Parathyroid adenoma (tissue), 2 donors: ENCODE results near the gene P2RX4.

ENCODE experiments used
- H2AFZ ChIP-seq: fragments of 300-600 bp; sonication (generic); one replicate; pipeline ENCODE4 v1.7.0; 2017; ENCODE audit warnings: antibody characterized with exemption, mild to moderate bottlenecking
- H3K27ac ChIP-seq: fragments of 300-600 bp; sonication (generic); one replicate; pipeline ENCODE4 v1.7.0; 2017
- H3K27me3 ChIP-seq: fragments of 300-600 bp; sonication (generic); one replicate; pipeline ENCODE4 v1.7.0; 2017; ENCODE audit warnings: low read length; ENCODE audit not compliant: control insufficient read depth, insufficient read depth
- H3K36me3 ChIP-seq: fragments of 300-600 bp; sonication (generic); one replicate; pipeline ENCODE4 v1.7.0; 2017; ENCODE audit warnings: low read length; ENCODE audit not compliant: control insufficient read depth, insufficient read depth
- H3K4me1 ChIP-seq: fragments of 300-600 bp; sonication (generic); one replicate; pipeline ENCODE4 v1.7.0; 2017; ENCODE audit warnings: control low read depth
- H3K4me2 ChIP-seq: fragments of 300-600 bp; sonication (generic); one replicate; pipeline ENCODE4 v1.7.0; 2017; ENCODE audit warnings: low read length
- H3K4me3 ChIP-seq: fragments of 300-600 bp; sonication (generic); one replicate; pipeline ENCODE4 v1.7.0; 2017; ENCODE audit warnings: low read depth, low read length
- H3K79me2 ChIP-seq: fragments of 300-600 bp; sonication (generic); one replicate; pipeline ENCODE4 v1.7.0; 2017; ENCODE audit warnings: control low read depth
- H3K9ac ChIP-seq: fragments of 300-600 bp; sonication (generic); one replicate; pipeline ENCODE4 v1.7.0; 2017; ENCODE audit warnings: mild to moderate bottlenecking
- H3K9me3 ChIP-seq: fragments of 300-600 bp; sonication (generic); one replicate; pipeline ENCODE4 v1.7.0; 2017; ENCODE audit warnings: low read length; ENCODE audit not compliant: control insufficient read depth
- CTCF ChIP-seq: fragments of 300-600 bp; sonication (generic); IDR thresholded peaks from one replicate; pipeline ENCODE4 v1.7.0; 2017; ENCODE audit warnings: antibody characterized with exemption, mild to moderate bottlenecking
- donor health status: primary hyperparathyroidism.

P2RX4 gene

GRCh38 chr12:121182222-121182893 lies 27.6 kb upstream of the P2RX4 start:
- no peak for TF ChIP-seq CTCF
- Histone ChIP-seq H3K27ac (no peak overlapping the region), H3K4me2 (no peak overlapping the region), H3K79me2 (no peaks in the 10 kb centered on the region), H3K9ac (no peak overlapping the region), H3K27me3 (no peaks in the 10 kb centered on the region), H3K9me3 (no peaks in the 10 kb centered on the region), H2AFZ (no peak overlapping the region), H3K4me1 (no peaks in the 10 kb centered on the region), H3K4me3 (no peak overlapping the region), H3K36me3 (no peaks in the 10 kb centered on the region)

- H3K27ac ChIP-seq, result no peak overlapping the region
- H3K4me1 ChIP-seq, result no peaks in the 10 kb centered on the region
- no peak overlapping the region for H3K9ac ChIP-seq
- no peak overlapping the region for H3K4me2 ChIP-seq
- H3K9me3 ChIP-seq, result no peaks in the 10 kb centered on the region
- no peak overlapping the region for H3K4me3 ChIP-seq
- no peaks in the 10 kb centered on the region for H3K79me2 ChIP-seq
- no peaks in the 10 kb centered on the region for H3K36me3 ChIP-seq
- H3K27me3 ChIP-seq, result no peaks in the 10 kb centered on the region
- no peak overlapping the region for H2AFZ ChIP-seq
- no peak for TF ChIP-seq CTCF
Measured at GRCh38 chr12:121184425-121184824, 25.5 kb upstream of the P2RX4 start.

- Histone ChIP-seq H3K4me3 (no peak overlapping the region), H2AFZ (no peak overlapping the region), H3K9ac (no peak overlapping the region), H3K79me2 (no peaks in the 10 kb centered on the region), H3K27ac (no peak overlapping the region), H3K36me3 (no peaks in the 10 kb centered on the region), H3K4me2 (no peak overlapping the region), H3K4me1 (no peaks in the 10 kb centered on the region), H3K9me3 (no peaks in the 10 kb centered on the region), H3K27me3 (no peaks in the 10 kb centered on the region)
- no peak for TF ChIP-seq CTCF
Measured at GRCh38 chr12:121184984-121185889, 24.7 kb upstream of the P2RX4 start.

- Histone ChIP-seq H3K79me2 (no peaks in the 10 kb centered on the region), H3K9me3 (no peaks in the 10 kb centered on the region), H3K4me1 (no peaks in the 10 kb centered on the region), H3K4me3 (no peak overlapping the region), H3K27ac (no peak overlapping the region), H2AFZ (no peak overlapping the region), H3K9ac (no peak overlapping the region), H3K4me2 (no peak overlapping the region), H3K36me3 (no peaks in the 10 kb centered on the region), H3K27me3 (no peaks in the 10 kb centered on the region)
- no peak for TF ChIP-seq CTCF
Measured at GRCh38 chr12:121186826-121187225, 23.1 kb upstream of the P2RX4 start.
